CD4-positive, alpha-beta T cell treated with Interleukin-21 for 1 hour (primary cell): ENCODE measurements around the gene WIZ.
"Not testable (repeated sequence)": the region's sequence is repeated elsewhere in the genome, so short reads cannot be mapped to it uniquely, and the experiment has no call there.

Experiments
- DNase-seq: peaks from one replicate; pipeline ENCODE4 v3.0.0-alpha.2; 2020

Gene WIZ

GRCh38 chr19:15449620-15450527 is at the start of gene WIZ:
Gene WIZ (minus strand): TSS chr19:15449956. CDS start chr19:15448307, 1,649 bp downstream.
- peak; percentile 86 for DNase-seq

GRCh38 chr19:15498910-15499309 is 49.2 kb upstream of the WIZ start:
- no peak for DNase-seq

GRCh38 chr19:15498156-15498858 is 48.6 kb upstream of the WIZ start:
- no peak for DNase-seq

GRCh38 chr19:15495151-15495550 is 45.4 kb upstream of the WIZ start:
- DNase-seq, result no peak

- DNase-seq, result no peak
Observed at GRCh38 chr19:15488489-15489226, 38.9 kb upstream of the WIZ start.

- DNase-seq, result no peak
Observed at GRCh38 chr19:15487038-15487437, 37.3 kb upstream of the WIZ start.

- DNase-seq, result not testable (repeated sequence)
Observed at GRCh38 chr19:15485768-15486167, 36.0 kb upstream of the WIZ start.

- DNase-seq, result not testable (repeated sequence)
Observed at GRCh38 chr19:15480996-15481395, 31.2 kb upstream of the WIZ start.

GRCh38 chr19:15479391-15480345 is 29.9 kb upstream of the WIZ start, which contains the start of gene PGLYRP2:
Gene PGLYRP2 (minus strand): TSS chr19:15479501. CDS start chr19:15479371, 130 bp downstream.
- DNase-seq, result no peak

GRCh38 chr19:15476325-15476724 is 26.6 kb upstream of the WIZ start:
- DNase-seq, result no peak

- DNase-seq, result no peak
Observed at GRCh38 chr19:15475611-15476010, 25.9 kb upstream of the WIZ start.

GRCh38 chr19:15475169-15475568 is 25.4 kb upstream of the WIZ start:
- DNase-seq, result no peak

GRCh38 chr19:15473821-15474220 is 24.1 kb upstream of the WIZ start:
- not testable (repeated sequence) for DNase-seq

GRCh38 chr19:15471639-15472101 is 21.9 kb upstream of the WIZ start:
- DNase-seq, result no peak

- peak; percentile 26 for DNase-seq
Observed at GRCh38 chr19:15469513-15470297, 19.9 kb upstream of the WIZ start.

- DNase-seq, result no peak
Observed at GRCh38 chr19:15468675-15469512, 19.1 kb upstream of the WIZ start.

GRCh38 chr19:15467734-15468214 is 18.0 kb upstream of the WIZ start:
- no peak for DNase-seq

GRCh38 chr19:15466851-15467733 is 17.3 kb upstream of the WIZ start:
- peak; percentile 75 for DNase-seq
